ENCODE results near the gene USP10.

GRCh38 chr16:84795329-84796053, 95.7 kb downstream of the USP10 start:
- TF ChIP-seq CTCF (IDR thresholded peaks at IDR 0.05; ENCODE audit: extremely low read depth in 1 of 2, insufficient read depth in 1 of 2, low read depth in 1 of 2, low read length in 2 of 2) (no peak), EZH2 (IDR thresholded peaks at IDR 0.05; ENCODE audit: borderline replicate concordance, low read depth, low read length, severe bottlenecking) (no peak), POLR2A (IDR thresholded peaks at IDR 0.05; ENCODE audit: low read depth, low read length) (no peak), POLR2AphosphoS5 (IDR thresholded peaks at IDR 0.05; ENCODE audit: insufficient read depth, low read depth, low read length) (no peak), JUN (IDR thresholded peaks at IDR 0.05; ENCODE audit: borderline replicate concordance, insufficient read depth, insufficient read length, low read depth) (no peak), MAX (IDR thresholded peaks at IDR 0.05; ENCODE audit: insufficient read depth, insufficient read length) (no peak), GATA2 (IDR thresholded peaks at IDR 0.05; ENCODE audit: insufficient read depth, insufficient read length, low read depth, low read length) (no peak), MYC (IDR thresholded peaks at IDR 0.05; ENCODE audit: low read depth, low read length) (no peak)

Data from endothelial cell of umbilical vein (primary cell).